ENCODE data around the gene PAX1. TPM values are rescaled to one million over a fixed set of nuclear protein-coding genes. Genes with fewer than 3 reads are reported as not detected.

The PAX1 gene
- total and polyA plus RNA-seq, 9 donors, result 0.58 to 3.3 (median 0.98) TPM

DNA sequence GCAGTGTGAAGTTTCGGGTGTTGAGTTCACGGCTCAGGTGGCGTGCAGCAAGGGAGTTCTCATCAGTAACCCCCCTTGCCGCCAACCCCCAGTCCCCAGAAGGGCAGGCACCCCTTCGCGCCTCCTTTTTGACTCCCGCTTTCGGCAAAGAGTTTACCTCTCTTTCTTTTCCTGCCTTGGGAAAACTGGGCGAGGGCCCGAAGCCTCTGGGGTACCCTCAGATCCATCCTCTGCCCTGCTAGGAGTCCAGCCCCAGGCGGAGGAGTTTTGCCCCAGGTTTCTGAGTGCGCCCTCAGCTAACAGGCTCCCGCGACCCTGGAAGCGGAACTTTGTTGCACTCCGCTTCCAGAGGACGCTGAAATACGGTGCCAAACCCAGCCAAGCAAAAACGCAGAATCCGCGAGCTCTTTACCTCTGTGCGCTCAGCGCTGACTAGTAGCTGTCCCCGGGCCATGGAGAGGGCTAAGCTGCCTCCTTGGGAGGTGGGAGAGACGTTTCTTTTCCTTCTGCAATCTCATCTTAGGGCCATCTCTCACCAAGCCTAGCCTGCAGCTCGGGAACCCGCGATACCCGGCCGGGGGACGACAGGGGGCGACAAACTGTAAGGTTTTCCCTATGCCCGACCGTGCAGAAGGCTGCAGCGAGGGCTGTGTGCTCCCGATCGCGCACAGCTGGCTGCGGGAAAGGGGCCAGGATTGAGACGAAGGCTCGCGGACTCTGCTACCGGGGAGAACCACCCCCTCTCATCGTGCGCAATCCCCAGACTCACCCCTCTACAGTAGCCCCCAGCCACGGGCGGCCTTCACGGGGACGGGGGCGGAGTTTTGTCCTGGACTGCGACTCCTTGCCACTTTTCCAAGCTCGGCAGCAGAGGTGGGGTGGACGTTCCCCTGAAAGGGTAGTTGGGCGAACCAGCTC, 2.7 kb upstream of the PAX1 start:
- Histone ChIP-seq H3K4me3 (ENCODE audit: low read length) (peak overlapping the region; percentile 18), H3K27me3 (ENCODE audit: control insufficient read depth, insufficient read depth, low read length) (peaks cover 89% of the 10 kb centered on the region), H3K4me1 (ENCODE audit: control insufficient read depth, insufficient read depth, low read length) (peaks cover 23% of the 10 kb centered on the region), H3K27ac (ENCODE audit: low read length) (no peak overlapping the region), H3K36me3 (ENCODE audit: control insufficient read depth, insufficient read depth, low read length) (no peaks in the 10 kb centered on the region), H3K9me3 (replicated peaks; ENCODE audit: control insufficient read depth, low read depth, low read length) (no peaks in the 10 kb centered on the region)
- DNase-seq, result peak; percentile 89
- WGBS (ENCODE audit: insufficient coverage), result 5% methylated on average over 50 of the region's 54 CpGs

DNA sequence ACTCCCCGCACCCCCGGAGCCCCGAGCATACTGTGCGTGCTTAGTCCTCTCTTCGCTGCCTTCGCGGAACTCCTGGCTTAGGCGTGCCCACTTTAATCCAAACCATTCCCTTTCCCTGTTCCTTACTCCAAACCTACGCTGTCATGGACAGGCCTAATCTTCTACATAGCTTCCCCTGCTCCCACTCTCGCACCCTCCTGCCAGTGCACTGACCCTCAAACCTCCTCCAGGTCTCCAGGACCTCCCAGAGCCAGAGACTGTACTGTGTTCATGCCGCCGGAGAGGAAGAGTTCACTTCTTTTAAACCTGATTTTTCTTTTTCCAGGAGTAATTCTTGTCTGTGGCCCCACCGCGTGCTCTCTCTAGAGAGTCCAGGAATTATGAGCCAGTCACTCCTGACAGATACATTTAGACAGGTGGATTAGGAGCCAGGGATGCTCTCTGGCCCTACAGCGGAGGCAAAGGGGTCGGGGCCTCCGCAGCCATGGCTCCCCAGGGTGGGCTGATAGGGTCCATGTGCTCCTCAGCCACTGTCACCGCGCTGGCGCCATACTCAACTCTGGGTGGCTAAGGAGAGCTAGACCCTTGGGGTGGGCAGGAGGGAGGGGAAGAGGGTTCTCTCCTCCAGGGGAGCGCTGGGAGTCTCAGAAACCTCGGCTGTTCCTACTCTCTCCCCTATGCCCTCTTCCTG, 1.6 kb upstream of the PAX1 start:
- Histone ChIP-seq H3K4me1 (ENCODE audit: control insufficient read depth, insufficient read depth, low read length) (peaks cover 23% of the 10 kb centered on the region), H3K9me3 (replicated peaks; ENCODE audit: control insufficient read depth, low read depth, low read length) (no peaks in the 10 kb centered on the region), H3K4me3 (ENCODE audit: low read length) (no peak overlapping the region), H3K27me3 (ENCODE audit: control insufficient read depth, insufficient read depth, low read length) (peaks cover 90% of the 10 kb centered on the region), H3K27ac (ENCODE audit: low read length) (no peak overlapping the region), H3K36me3 (ENCODE audit: control insufficient read depth, insufficient read depth, low read length) (no peaks in the 10 kb centered on the region)
- no peak for DNase-seq
- WGBS (ENCODE audit: insufficient coverage), result 21% methylated on average over 14 of the region's 22 CpGs

DNA sequence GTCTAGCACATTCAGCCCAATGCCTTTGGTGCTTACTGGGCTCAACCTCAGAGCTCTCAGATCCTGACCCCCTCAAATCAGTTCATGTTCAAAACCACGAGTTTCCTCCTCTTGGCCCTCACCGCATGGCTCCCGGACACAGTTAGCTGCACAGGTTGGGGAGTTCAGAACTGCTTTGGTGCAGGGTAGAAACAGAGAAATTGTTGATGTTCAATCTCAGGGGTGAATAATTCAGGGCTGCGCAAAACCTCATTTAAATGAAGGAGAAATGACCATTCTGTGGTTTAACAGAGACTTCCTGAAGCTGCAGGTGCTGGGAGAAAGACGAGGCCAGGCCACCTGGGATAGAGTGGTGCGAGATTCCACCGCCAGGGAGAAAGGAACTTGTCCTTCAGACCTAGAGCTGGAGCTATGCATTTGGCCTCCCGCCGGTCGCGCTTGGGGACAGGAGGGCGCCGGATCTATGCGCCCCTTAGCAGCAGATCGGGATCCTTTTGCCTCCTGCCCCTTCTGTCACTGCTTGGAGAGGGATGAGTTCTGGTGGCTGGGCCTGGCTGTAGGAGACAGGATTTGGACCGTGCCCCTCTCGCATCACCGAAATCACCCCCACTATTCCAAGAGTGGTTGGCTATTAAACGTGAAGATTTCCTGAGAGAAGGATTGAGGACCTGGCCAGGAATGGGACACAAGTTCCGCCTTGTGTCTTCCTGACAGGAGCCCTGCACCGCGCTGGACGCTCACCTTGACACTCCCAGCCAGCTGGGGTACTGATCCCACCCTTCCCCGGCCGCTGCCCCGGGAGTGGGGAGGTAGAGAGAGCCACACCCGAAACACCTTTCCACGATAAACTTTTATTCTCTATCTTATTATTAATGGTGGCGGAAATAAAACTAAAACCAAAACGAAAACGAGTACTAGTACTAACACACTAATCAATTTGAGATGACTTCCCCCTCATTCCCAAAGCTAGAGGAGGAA, 767 bp upstream of the PAX1 start:
- peaks cover 95% of the 10 kb centered on the region for H3K27me3 ChIP-seq (ENCODE audit: control insufficient read depth, insufficient read depth, low read length)
- DNase-seq, result no peak
- 19% methylated on average over 4 of the region's 31 CpGs for whole genome bisulfite sequencing (ENCODE audit: insufficient coverage)
- H3K4me3 ChIP-seq (ENCODE audit: low read length), result no peak overlapping the region
- H3K27ac ChIP-seq (ENCODE audit: low read length), result no peak overlapping the region
- H3K36me3 ChIP-seq (ENCODE audit: control insufficient read depth, insufficient read depth, low read length), result no peaks in the 10 kb centered on the region
- H3K9me3 ChIP-seq (replicated peaks; ENCODE audit: control insufficient read depth, low read depth, low read length), result no peaks in the 10 kb centered on the region
- H3K4me1 ChIP-seq (ENCODE audit: control insufficient read depth, insufficient read depth, low read length), result peaks cover 23% of the 10 kb centered on the region

DNA sequence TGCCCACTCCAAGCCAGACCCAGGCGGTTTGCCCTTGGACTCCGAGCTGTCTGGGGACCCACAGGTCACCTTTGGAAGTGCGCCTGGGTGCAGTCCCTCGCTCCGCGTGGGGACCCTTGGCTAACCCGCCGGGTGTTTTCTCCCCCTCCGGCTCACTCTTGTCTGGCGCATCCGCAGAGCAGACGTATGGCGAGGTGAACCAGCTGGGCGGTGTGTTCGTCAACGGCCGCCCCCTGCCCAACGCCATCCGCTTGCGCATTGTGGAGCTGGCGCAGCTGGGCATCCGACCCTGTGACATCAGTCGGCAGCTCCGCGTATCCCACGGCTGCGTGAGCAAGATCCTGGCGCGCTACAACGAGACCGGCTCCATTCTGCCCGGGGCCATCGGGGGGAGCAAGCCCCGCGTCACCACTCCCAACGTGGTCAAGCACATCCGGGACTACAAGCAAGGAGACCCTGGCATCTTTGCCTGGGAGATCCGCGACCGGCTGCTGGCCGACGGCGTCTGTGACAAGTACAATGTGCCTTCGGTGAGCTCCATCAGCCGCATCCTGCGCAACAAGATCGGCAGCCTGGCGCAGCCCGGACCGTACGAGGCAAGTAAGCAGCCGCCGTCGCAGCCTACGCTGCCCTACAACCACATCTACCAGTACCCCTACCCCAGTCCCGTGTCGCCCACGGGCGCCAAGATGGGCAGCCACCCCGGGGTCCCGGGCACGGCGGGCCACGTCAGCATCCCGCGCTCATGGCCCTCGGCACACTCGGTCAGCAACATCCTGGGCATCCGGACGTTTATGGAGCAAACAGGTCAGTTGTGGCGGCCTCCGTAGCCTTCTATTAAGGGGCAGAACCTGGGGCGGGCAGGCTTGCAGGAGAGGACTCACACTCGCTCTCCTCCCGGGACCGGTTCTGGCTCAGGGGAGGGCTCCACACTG, 1.1 kb downstream of the PAX1 start:
- WGBS (ENCODE audit: insufficient coverage), result 4% methylated on average over 72 of the region's 76 CpGs
- H3K9me3 ChIP-seq (replicated peaks; ENCODE audit: control insufficient read depth, low read depth, low read length), result no peaks in the 10 kb centered on the region
- peaks cover 23% of the 10 kb centered on the region for H3K4me1 ChIP-seq (ENCODE audit: control insufficient read depth, insufficient read depth, low read length)
- H3K4me3 ChIP-seq (ENCODE audit: low read length), result peak overlapping the region; percentile 34
- no peaks in the 10 kb centered on the region for H3K36me3 ChIP-seq (ENCODE audit: control insufficient read depth, insufficient read depth, low read length)
- no peak overlapping the region for H3K27ac ChIP-seq (ENCODE audit: low read length)
- DNase-seq, result peak; percentile 10
- peaks cover 90% of the 10 kb centered on the region for H3K27me3 ChIP-seq (ENCODE audit: control insufficient read depth, insufficient read depth, low read length)

- H3K27me3 ChIP-seq (ENCODE audit: control insufficient read depth, insufficient read depth, low read length), result peaks cover 84% of the 10 kb centered on the region
- no peaks in the 10 kb centered on the region for H3K36me3 ChIP-seq (ENCODE audit: control insufficient read depth, insufficient read depth, low read length)
- no peak for DNase-seq
- H3K4me3 ChIP-seq (ENCODE audit: low read length), result no peak overlapping the region
- no peak overlapping the region for H3K27ac ChIP-seq (ENCODE audit: low read length)
- H3K4me1 ChIP-seq (ENCODE audit: control insufficient read depth, insufficient read depth, low read length), result peaks cover 23% of the 10 kb centered on the region
- no peaks in the 10 kb centered on the region for H3K9me3 ChIP-seq (replicated peaks; ENCODE audit: control insufficient read depth, low read depth, low read length)
- WGBS (ENCODE audit: insufficient coverage), result 50% methylated on average over 2 of the region's 7 CpGs
These were observed 1.8 kb downstream of the PAX1 start for GRCh38 chr20:21707267-21707666.

GRCh38 chr20:21707999-21708737, 2.7 kb downstream of the PAX1 start:
- H3K27ac ChIP-seq (ENCODE audit: low read length), result no peak overlapping the region
- WGBS (ENCODE audit: insufficient coverage), result 24% methylated on average over 28 of the region's 33 CpGs
- H3K36me3 ChIP-seq (ENCODE audit: control insufficient read depth, insufficient read depth, low read length), result no peaks in the 10 kb centered on the region
- H3K4me1 ChIP-seq (ENCODE audit: control insufficient read depth, insufficient read depth, low read length), result peaks cover 16% of the 10 kb centered on the region
- H3K27me3 ChIP-seq (ENCODE audit: control insufficient read depth, insufficient read depth, low read length), result peaks cover 84% of the 10 kb centered on the region
- H3K9me3 ChIP-seq (replicated peaks; ENCODE audit: control insufficient read depth, low read depth, low read length), result no peaks in the 10 kb centered on the region
- DNase-seq, result no peak
- H3K4me3 ChIP-seq (ENCODE audit: low read length), result no peak overlapping the region

DNA sequence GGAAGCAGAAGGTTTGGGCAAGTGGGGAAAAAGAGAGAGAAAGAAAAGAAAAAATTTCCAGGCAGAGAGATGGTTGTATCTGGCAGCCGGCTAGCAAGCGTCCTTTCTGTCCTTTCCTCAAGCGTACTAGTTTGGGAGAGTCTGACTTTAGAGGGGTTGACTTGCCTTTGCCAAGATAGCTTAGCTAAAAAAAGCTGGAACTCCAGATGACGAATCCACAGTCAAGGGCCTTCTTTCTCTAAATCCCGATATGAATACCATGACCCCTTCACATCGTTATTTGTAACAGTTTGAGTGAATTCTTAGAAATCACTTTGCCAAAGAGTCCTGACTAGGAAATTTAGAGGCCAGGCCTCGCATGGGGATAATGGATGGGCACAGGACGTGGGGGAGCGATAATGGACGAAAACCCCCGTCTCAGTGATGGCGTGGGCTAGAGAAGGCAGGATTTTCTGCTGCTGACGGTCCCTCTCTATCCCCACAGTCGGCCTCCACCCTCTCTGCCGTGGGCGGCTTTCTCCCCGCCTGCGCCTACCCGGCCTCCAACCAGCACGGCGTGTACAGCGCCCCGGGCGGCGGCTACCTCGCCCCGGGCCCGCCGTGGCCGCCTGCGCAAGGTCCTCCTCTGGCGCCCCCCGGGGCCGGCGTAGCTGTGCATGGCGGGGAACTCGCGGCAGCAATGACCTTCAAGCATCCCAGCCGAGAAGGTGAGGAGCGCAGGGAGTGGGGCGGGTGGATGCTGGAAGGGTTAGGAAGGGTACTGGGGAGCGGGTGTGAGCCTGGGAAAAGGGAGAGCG, 3.5 kb downstream of the PAX1 start:
- Histone ChIP-seq H3K4me1 (ENCODE audit: control insufficient read depth, insufficient read depth, low read length) (peaks cover 12% of the 10 kb centered on the region), H3K27ac (ENCODE audit: low read length) (no peak overlapping the region), H3K9me3 (replicated peaks; ENCODE audit: control insufficient read depth, low read depth, low read length) (no peaks in the 10 kb centered on the region), H3K27me3 (ENCODE audit: control insufficient read depth, insufficient read depth, low read length) (peaks cover 84% of the 10 kb centered on the region), H3K4me3 (ENCODE audit: low read length) (no peak overlapping the region), H3K36me3 (ENCODE audit: control insufficient read depth, insufficient read depth, low read length) (no peaks in the 10 kb centered on the region)
- DNase-seq, result no peak
- WGBS (ENCODE audit: insufficient coverage), result 14% methylated on average over 33 of the region's 43 CpGs

GRCh38 chr20:21709535-21709904, 4.1 kb downstream of the PAX1 start:
- no peak overlapping the region for H3K4me3 ChIP-seq (ENCODE audit: low read length)
- no peaks in the 10 kb centered on the region for H3K36me3 ChIP-seq (ENCODE audit: control insufficient read depth, insufficient read depth, low read length)
- H3K9me3 ChIP-seq (replicated peaks; ENCODE audit: control insufficient read depth, low read depth, low read length), result no peaks in the 10 kb centered on the region
- DNase-seq, result no peak
- peaks cover 10% of the 10 kb centered on the region for H3K4me1 ChIP-seq (ENCODE audit: control insufficient read depth, insufficient read depth, low read length)
- H3K27ac ChIP-seq (ENCODE audit: low read length), result no peak overlapping the region
- WGBS (ENCODE audit: insufficient coverage), result 0% methylated on average over 3 of the region's 6 CpGs
- H3K27me3 ChIP-seq (ENCODE audit: control insufficient read depth, insufficient read depth, low read length), result peaks cover 84% of the 10 kb centered on the region

All from muscle of leg (tissue), 11 donors.